Measurements from ENCODE around the gene LDAH. TPM values are rescaled to one million over a fixed set of nuclear protein-coding genes. Genes with fewer than 3 reads are reported as not detected.

Gene LDAH
- total RNA-seq, 4 donors from 2014 or later: 8.2 to 14.1 (median 10.9) TPM

GRCh38 chr2:20635675-20636584, 187.0 kb downstream of the LDAH start:
- ATAC-seq (ENCODE audit: low FRiP score): peak; percentile 84
- peak in 2 of 3 donors; percentile 86 to 90 for TF ChIP-seq CTCF (IDR thresholded peaks at IDR 0.05)
- peak; percentile 75 for DNase-seq (ENCODE audit: low spot score)

GRCh38 chr2:20635113-20635510, 187.8 kb downstream of the LDAH start:
- ATAC-seq (ENCODE audit: low FRiP score) (no peak), DNase-seq (ENCODE audit: low spot score) (no peak)
- TF ChIP-seq CTCF (IDR thresholded peaks at IDR 0.05): no peak

- DNase-seq (ENCODE audit: low spot score) (no peak), ATAC-seq (ENCODE audit: low FRiP score) (no peak)
- no peak for TF ChIP-seq CTCF (IDR thresholded peaks at IDR 0.05)
Measured at GRCh38 chr2:20634507-20635112, 188.3 kb downstream of the LDAH start.

Other genes starting within 250 kb of the LDAH start
- gene HS1BP3, start 172.0 kb downstream of the LDAH start, total RNA-seq: 10 to 100 TPM; 17.7 to 30.3 (median 22.8) TPM
- 1 to 10 TPM in 1 of 4 donors, under 1 TPM in 3; 0.12 to 1.1 (median 0.25) TPM for gene GDF7, start 156.0 kb downstream of the LDAH start, total RNA-seq
- 10 to 100 TPM in 2 of 4 donors, 1 to 10 TPM in 1, under 1 TPM in 1; 0.95 to 17.4 (median 10.6) TPM for gene APOB, start 221.0 kb upstream of the LDAH start, total RNA-seq